HG03159 (cell line): ENCODE measurements around the gene WDR86.

Experiments used
- ATAC-seq: cut with Tn5 transposase; IDR thresholded peaks from one replicate; pipeline ENCODE4 v1.9.1; 2021; ENCODE audit warnings: mild to moderate bottlenecking, moderate library complexity; ENCODE audit not compliant: unreplicated experiment

WDR86 gene

DNA sequence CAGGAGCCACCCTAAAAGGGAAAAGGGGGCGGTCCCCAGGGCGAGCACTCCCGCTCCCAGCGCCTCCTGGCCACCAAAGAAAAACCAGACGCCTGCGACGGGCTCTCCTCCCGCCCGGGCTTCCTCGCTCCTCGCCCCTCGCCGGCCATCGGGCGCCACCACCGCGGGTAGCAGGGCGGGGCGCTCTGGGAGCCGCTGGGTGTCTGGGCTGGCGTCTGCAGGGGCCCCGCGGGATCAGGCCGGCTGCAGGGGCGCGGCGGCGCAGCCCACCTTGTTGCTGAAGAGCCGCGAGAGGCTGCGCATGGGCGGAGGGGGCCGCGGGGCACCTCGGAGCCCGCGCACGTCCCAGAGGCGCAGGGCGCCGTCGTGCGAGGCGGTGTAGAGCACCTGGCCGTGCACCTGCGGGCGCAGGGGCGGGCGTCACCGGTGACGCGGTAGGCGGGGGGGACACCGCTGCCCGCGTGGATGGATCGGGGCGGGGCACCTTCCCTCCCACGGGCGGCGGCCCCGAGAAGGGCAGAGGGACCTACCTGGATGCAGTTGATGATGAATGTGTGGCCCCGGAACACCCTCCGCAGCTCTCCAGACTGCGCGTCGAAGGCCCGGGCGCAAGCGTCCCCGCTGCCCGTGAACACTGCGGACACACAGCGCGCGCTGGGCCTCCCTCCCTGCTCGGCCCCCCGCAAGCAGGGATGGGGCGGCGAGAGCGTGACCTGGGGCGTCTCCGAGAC, 28.3 kb downstream of the WDR86 start:
- no peak for ATAC-seq

DNA sequence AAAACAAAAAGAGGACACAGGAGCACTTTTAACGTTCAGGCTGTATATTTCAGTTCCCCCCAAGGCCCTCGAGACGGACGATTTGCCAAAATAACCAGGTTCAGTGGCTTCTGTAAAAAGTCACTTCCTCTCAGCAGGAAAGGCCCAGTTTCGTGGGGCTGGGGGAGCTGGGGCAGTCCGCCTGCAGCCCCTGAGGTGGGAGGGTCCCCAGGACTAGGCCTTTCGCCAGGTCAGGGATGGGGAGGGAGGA, 28.8 kb downstream of the WDR86 start:
- no peak for ATAC-seq

DNA sequence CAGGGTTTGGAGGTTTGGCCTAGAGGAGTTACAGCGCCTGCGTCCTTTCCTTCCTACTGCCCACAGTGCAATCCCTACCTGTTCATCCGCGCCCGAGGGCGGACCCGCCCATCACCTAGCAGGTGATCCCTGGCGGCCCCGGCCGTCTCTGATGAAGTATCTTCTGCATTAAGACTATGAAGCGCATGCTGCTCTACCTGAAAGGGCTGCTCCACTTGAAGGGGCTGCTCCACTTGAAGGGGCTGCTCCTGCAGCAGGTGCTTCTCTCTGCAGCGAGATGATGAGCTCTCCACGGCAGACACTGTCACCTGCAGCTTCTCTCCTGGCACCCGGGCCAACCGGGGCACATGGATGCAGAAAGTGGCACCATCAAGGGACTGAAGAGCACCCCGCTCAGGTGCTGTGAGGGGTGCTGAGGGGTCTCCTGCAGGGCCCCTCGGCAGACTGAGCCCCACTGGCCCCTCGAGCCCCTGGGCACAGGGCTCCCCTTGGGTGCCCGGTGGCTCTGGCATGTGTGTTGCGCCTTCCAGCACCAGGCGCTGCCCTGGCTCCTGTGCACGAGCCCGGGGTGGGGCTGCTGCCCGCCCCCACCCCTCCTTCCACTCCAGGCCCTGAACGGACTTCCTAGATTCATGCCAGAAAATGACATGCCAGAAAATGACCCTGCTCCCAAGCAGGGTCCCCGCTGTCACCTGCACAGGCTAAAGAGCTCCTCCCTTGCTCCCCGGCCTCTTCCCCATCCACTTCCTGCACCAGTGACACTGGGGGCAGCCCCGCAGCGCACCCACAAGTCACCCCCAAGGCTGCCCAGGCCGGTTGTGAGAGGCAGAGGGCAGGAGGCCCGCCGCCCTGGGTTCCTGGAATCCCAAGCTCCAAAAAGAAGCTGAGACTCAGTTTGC, 29.4 kb downstream of the WDR86 start:
- ATAC-seq: no peak

DNA sequence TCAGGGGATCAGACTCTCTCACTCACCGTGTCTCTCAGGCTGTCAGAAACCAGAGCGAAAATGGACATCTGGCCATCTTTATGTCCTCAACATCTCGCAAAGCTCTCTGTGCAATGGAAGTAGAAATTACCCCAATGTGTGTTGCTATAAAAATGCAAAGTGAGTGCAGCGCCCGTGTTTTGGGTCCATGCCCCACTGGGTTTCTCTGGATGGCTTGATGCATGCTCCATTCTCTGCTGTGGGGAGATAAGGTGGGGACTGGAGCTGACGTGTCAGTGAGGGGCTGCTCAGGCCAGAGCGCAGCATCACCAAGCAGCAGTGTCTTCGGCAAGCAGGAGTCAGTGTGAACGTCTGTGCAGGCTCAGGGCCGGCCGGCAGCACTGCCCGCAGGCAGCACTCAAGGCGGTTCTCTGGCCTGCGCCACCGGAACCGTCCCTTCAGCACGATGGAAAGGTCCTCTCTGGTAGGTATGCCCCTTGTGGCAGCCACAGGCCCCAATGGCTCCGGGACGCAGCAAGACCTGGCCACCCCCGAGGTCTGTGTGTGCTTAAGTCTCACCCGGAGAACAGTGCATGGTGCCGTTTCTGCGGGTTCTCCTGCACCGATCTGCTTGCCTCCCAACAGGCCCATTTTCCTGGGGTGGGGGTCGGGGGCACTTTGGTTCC, 30.2 kb downstream of the WDR86 start:
- ATAC-seq: no peak

DNA sequence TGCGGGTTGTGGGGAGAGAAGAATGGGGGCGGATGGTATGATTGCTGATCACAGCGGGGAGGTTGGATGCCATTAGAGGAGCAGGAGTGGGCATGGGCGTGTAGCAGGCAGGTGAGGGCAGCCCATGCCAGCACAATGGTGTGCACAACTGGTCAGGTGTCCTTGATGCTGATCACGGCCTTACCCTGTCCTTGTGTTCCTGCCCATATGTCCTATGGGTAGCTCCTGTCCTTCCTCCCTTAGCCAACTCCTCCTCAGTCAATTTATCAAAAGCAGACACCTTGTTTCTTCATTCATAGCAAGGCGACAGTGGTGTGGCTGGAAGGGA, 30.7 kb downstream of the WDR86 start:
- ATAC-seq: no peak

DNA sequence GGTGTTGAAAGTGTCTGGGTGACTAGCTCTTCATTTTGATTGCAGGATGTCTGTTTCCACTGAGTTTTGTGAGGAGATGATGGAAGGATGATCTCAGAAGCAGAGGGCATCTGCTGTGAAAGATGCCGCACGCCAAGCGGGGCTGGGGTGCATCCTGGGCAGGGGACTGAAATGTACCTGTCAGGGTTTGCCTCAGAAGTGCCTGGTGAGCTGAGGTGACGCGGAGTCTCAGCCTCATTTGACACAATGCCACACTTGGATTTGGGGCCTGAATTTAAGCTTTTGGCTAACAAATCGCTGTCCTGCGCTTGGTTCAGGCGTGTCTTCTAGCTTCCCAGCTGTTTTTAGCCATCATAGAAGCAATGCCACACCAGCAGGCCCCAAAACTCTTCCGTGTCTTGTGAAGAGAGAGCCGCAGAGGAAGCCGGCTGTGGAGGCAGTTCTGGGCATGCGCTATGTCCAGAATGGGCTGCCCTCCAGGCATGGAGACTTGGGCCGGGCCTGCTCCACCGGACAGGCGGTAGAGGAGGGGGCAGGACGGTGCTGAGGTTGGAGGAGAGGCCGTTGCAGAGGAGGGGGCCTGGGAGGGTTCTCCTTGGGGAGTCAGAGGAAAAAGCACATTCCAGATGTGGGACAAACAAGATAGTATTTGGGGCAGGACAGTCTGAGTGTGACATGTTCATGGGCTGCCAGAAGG, 31.2 kb downstream of the WDR86 start:
- no peak for ATAC-seq

DNA sequence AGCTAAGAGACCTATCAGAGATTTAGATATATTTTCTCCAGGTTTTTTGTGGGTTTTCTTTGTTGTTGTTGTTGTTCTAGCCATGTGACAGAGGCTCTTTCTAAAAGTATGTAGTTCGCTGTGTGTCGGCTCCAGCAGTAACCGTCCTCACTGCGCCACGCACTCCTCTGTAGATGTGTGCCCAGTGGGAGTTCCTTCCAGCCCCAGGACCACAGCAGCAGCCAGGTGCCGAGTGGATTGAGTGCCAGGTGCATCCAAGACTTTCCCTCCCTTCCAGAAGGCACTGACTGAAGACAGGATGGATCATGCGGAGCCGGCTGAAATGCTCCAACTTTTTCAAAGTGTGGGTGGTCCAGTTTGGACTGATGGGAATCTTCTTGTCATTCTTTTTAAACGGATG, 31.8 kb downstream of the WDR86 start:
- ATAC-seq: no peak

DNA sequence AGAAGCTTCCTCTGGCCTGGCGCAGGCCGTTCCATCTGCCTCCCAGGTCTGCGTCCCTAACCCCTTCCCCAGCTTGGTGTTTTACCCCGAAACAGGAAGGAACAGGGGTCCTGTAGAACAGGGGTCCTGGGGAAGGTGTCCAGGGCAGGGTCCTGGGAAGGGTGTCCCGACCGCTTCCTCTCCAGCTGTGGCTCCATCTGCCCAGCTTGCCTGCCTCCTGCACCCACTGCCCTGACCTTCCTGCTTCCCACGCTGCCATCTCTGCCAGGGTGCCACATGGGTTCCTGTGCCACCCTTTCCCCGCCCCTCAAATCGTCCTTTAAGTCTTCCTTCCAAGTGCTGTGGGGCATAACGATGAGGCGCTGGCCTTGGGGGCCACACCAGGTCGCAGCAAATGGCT, 32.4 kb downstream of the WDR86 start:
- ATAC-seq: no peak

DNA sequence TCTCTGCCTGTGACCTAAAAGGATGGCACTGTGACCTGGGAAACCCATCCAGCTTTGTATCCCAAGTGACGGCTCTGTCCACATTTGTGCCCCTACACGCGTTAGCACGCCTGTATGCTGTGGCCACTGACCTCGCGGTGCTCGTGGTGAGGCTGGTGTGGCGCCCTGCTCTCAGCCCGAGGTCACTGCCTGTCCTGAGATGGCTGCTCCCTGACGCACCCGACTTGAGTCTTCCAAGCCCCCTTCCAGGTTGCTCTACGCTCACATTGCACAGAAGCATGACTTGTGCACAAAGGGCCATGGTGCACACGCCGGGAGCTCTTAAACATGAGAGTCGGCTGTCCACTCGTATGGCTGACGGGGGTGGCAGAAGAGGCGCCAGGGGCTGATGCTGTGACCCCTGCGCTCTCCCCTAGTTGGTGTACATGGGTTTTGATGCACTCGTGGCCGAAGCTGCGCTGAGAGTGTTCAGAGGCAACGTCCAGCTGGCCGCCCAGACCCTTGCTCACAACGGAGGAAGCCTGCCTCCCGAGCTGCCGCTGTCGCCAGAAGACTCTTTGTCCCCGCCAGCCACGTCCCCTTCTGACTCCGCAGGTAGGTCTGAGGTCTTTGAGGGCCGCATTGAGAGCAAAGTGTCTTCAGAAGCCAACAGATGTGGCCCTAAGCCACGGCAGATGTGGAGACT, 33.5 kb downstream of the WDR86 start:
- no peak for ATAC-seq

DNA sequence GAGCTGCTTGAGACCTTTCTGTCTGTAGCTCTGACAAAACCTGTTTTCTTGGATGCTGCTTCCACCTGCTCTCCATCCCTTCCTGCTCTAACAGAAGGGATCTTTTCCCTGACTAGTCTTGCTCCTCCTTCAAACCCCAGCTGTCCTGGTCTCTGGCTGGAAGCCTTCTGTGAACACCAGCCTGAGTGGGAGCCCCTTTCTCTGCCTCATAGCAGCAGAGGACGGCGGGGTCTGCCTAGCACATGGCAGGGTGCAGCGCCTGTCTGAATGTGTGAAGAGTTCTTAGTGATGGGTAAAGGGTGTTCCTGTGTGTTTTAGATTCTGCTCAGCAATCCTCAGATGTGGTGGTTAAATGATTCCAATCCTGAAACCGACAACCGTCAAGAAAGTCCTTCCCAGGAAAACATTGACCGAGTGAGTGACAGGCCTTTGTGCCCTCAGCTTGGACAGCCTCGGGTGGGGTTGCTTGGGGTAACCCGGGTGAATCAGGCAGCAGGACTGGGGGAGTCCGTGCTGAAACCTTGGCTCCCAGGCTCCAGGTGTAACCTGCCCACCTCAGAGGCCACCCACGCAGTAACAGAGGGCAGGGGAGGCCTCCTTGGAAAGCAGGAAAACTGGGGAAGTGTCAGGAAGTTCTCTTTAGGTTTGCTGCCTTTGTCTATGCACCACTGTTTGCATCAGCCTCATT, 34.2 kb downstream of the WDR86 start:
- no peak for ATAC-seq

DNA sequence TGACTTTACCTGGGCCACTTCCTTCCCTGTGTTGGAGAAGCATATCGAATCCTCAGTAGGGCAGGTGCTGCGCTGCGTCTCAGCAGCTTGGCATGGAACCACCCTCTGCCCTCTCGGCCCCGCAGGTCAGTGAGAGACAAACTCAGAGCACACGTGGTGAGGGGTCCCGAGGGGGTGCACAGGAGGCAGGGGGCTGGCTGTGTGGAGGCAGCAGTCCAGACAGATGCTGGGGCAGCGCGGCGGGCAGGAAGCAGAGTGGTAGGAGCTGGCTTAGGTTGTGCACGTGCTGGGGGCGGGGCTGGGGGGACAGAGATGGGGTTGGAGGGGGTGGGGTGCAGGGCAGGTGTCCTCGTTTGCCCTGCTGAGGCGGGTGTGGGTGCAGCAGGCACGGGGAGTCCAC, 35.1 kb downstream of the WDR86 start:
- no peak for ATAC-seq

DNA sequence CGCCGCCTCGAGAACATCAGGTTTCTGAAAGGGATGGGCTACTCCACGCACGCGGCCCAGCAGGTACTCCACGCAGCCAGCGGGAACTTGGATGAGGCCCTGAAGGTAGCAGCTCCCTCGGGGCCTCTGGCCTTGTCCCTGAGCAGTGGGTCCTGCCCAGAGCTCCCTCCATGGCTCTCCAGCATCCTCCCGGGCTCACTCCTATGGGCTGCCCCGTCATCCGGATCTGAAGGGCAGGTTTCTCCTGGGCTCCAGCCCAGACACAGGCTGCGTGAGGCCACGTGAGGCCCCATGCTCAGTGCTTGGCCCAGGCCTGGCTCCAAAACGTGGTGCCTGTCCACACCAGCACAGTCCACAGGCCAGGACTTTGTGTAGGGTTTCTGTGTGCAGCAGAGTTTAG, 35.7 kb downstream of the WDR86 start:
- ATAC-seq: no peak

DNA sequence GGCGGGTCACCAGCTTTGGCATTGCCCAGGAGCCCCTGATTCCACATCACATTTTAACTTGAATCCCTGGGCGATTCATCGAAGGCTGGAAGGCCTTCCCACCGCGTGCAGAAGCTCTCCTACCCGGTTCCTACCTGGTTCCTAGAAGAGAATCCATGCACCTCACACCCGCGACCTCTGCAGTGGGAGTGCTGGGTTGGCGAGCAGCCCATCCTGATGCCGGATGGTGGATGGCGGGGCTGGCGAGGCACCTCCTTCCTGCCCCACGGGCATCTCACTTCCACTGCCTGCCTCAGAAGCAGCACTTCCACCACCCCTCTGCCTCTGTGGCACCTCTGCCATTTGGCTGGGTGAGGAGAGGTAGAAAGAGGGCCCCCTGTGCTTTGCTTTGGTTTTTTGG, 36.2 kb downstream of the WDR86 start:
- ATAC-seq: no peak

DNA sequence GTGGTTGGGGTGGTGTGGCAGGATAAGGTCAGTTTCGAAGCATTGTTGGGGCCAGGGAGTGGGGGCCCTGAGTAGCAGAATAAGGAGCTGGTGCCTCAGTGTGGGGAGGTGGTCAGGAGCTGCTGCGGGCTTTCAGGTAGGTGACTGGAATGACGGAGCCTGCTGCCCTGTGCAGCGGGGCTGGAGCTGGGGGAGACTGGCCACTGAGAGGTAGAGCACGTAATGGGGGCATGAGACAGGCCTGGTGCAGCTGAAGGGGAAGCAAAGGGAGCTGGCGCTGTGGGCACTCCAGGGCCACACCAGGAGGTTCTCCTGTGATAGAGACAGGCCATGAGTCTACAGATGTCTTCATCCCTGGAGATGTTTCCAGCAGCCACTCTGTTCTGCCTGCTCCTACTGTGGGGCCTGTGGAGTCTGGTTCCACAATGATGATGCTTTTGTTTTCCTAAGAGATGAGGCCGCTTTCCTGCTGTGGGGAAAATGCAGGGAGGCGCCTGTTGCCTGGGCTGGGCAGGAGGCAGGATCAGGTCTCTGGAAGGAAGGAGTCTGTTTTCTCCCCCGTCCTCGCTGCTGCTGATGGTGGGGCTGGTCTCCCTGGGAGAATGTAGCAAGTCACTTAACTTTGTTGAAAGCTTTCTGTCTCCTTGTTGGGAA, 37.1 kb downstream of the WDR86 start:
- ATAC-seq: no peak

DNA sequence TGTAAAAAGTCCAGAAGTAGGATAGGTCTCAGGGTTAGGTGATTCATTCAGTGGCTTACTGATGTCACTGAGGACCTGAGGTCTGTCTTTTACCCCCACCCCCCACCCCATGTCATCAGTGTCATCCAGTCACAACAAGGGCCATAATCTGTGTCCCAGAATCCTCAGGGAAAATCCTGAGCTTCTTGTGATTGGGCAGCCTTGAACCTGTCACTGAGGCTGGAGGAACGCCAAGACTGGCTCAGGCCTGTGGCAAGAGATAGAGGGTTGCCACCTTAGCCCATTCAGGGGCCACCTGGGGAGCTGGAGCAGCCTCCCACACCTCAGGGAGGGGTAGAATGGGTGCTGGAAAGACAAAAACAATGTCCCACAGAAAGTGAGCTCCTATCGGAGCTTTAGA, 38.6 kb downstream of the WDR86 start:
- ATAC-seq: no peak

DNA sequence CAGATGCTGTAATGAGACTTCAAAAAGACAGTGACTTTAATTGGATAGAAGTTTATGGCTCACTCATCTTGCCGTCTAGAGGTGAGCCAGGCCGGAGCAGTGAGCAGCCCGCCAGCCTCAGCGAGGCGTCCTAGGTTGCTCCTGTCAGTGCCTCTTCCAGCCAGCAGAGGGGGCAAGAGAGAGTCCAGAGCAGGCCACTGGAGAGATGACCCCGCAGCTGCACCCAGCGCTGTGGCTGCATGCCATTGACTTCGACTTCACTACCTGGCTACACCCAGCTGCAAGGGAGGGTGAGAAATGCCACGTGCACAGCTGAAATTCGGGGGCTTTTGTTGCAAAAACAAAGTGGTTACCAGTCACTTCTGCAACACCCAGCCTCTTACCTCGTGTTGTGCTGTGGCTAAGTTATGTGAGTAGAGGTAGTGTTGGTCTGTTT, 41.7 kb downstream of the WDR86 start:
- ATAC-seq: peak; percentile 93

DNA sequence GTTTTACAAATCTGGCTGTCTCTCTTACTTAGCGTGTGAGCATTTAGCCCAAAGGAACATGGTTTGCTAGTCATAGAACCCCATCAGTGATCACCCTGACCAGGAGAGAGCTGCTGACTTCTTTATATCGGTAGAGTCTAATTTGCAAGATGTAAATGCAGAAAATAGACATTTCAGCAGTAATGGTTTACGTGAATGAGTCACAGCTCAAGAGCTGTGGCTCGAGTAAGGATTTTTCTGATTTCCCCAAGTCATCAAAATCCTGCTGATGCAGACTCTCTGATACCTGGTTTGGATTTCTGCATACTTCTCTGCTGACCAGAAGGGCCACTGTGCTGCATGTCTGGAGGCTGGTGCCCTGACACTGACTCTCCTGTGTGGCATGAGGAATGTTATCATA, 42.6 kb downstream of the WDR86 start:
- ATAC-seq: no peak

DNA sequence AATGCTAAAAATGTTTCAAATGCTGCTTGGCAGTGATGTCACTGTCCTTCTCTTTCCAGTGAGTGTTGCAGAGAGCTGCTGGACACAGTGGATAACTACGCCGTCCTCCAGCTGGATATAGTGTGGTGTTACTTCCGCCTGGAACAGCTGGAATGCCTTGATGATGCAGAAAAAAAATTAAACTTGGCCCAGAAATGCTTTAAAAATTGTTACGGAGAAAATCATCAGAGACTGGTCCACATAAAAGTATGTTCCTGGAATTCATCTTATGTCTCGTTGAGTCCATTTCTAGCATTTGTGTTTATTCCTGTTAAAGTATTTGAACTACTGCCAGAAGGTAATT, 43.0 kb downstream of the WDR86 start:
- ATAC-seq: no peak

DNA sequence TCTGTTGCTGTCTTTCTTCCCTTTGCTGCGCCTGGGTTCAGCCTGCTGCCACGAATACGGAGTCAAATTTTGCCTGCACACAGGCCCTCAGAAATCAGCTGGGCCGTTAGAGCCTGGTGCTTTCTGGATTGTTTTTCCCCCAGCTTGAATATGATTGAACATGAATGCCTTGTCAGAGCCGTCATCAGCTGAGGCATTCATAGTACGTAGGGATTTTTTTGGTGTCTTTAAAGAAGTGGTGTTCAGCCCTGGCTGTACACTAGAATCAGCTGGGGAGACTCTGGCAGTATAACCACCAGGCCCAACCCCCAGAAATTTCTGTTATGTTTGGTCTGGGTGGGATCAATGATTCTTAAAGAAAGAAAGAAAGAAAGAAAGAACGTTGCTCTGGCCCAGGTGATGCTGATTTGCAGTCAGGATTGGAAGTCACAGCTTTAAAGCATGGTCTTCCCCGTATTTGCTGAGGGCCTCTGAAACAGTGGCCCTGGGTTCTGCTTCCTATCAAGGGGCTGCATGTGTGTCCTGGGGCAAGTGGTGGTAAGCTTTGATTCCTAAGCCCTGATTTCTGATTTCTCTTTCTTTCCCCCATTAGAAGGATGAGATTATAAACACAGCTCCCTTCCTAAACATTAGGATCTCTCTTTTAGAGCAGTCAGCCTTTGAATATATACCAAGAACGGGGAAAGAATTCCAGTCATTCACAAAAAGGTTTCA, 43.5 kb downstream of the WDR86 start:
- no peak for ATAC-seq
